OCI-LY1 (cell line): ENCODE results near the gene JAKMIP1.

Source experiments
- H2AFZ ChIP-seq: fragments of 200-600 bp; sonication (generic), shearing (Covaris generic); 2 replicates; pipeline ENCODE4 v1.6.0; 2014; ENCODE audit warnings: antibody characterized with exemption, mild to moderate bottlenecking, low read length
- H3F3A ChIP-seq: fragments of 200-600 bp; sonication (generic), shearing (Covaris generic); 2 replicates; pipeline ENCODE4 v1.6.0; 2014; ENCODE audit warnings: mild to moderate bottlenecking, antibody characterized with exemption, low read length, moderate library complexity; ENCODE audit not compliant: insufficient read depth
- H3K27ac ChIP-seq: fragments of 200-600 bp; sonication (generic); 2 replicates; pipeline ENCODE4 v1.5.1; 2014; ENCODE audit warnings: low read length, mixed run types, mild to moderate bottlenecking, low read depth; ENCODE audit not compliant: poor library complexity, severe bottlenecking
- H3K27me3 ChIP-seq: fragments of 200-600 bp; sonication (generic); 2 replicates; pipeline ENCODE4 v1.6.0; 2014; ENCODE audit warnings: antibody characterized with exemption, mild to moderate bottlenecking, low read length, moderate library complexity; ENCODE audit not compliant: insufficient read depth
- H3K36me3 ChIP-seq: fragments of 200-600 bp; sonication (generic); 2 replicates; pipeline ENCODE4 v1.6.1; 2014; ENCODE audit warnings: mild to moderate bottlenecking, antibody characterized with exemption, low read length, moderate library complexity, mixed read lengths; ENCODE audit not compliant: insufficient read depth
- H3K4me1 ChIP-seq: fragments of 200-600 bp; sonication (generic); 2 replicates; pipeline ENCODE4 v1.5.1; 2014; ENCODE audit warnings: mild to moderate bottlenecking, low read length, moderate library complexity; ENCODE audit not compliant: insufficient read depth, severe bottlenecking
- H3K4me2 ChIP-seq: fragments of 200-600 bp; sonication (generic), shearing (Covaris generic); 2 replicates; pipeline ENCODE4 v1.6.1; 2014; ENCODE audit warnings: low read length
- H3K4me3 ChIP-seq: fragments of 200-600 bp; sonication (generic); 2 replicates; pipeline ENCODE4 v1.5.1; 2014; ENCODE audit warnings: low read length, low read depth, mild to moderate bottlenecking, mixed read lengths; ENCODE audit not compliant: poor library complexity, severe bottlenecking
- H3K79me2 ChIP-seq: fragments of 200-600 bp; shearing (Covaris generic); 2 replicates; pipeline ENCODE4 v1.6.1; 2016; ENCODE audit warnings: mixed run types, low read length, mixed read lengths; ENCODE audit not compliant: insufficient read depth
- H3K9ac ChIP-seq: fragments of 200-600 bp; sonication (generic), shearing (Covaris generic); 2 replicates; pipeline ENCODE4 v1.6.1; 2014; ENCODE audit warnings: mild to moderate bottlenecking, low read length, mixed read lengths
- H3K9me2 ChIP-seq: fragments of 200-600 bp; sonication (generic), shearing (Covaris generic); 2 replicates; pipeline ENCODE4 v1.6.1; 2014; ENCODE audit warnings: low read depth, mild to moderate bottlenecking, low read length, mixed read lengths
- H3K9me3 ChIP-seq: fragments of 200-600 bp; shearing (Covaris generic); 2 replicates; pipeline ENCODE4 v1.6.1; 2014; ENCODE audit warnings: low read length, mixed read lengths
- H4K20me1 ChIP-seq: fragments of 200-600 bp; sonication (generic), shearing (Covaris generic); 2 replicates; pipeline ENCODE4 v1.6.0; 2016; ENCODE audit warnings: mild to moderate bottlenecking, low read length; ENCODE audit not compliant: insufficient read depth
- CTCF ChIP-seq: fragments of 200-600 bp; sonication (generic), shearing (Covaris generic); IDR thresholded peaks from 2 replicates; pipeline ENCODE4 v1.5.1; 2017; ENCODE audit warnings: mild to moderate bottlenecking, antibody characterized with exemption, low read length, moderate library complexity, mixed read lengths
- EZH2 ChIP-seq: fragments of 200-600 bp; sonication (generic), shearing (Covaris generic); IDR thresholded peaks from 2 replicates; pipeline ENCODE4 v1.8.0; 2017; ENCODE audit warnings: borderline replicate concordance, mixed run types, mild to moderate bottlenecking, antibody characterized with exemption, low read length, moderate library complexity, mixed read lengths

The JAKMIP1 gene

DNA sequence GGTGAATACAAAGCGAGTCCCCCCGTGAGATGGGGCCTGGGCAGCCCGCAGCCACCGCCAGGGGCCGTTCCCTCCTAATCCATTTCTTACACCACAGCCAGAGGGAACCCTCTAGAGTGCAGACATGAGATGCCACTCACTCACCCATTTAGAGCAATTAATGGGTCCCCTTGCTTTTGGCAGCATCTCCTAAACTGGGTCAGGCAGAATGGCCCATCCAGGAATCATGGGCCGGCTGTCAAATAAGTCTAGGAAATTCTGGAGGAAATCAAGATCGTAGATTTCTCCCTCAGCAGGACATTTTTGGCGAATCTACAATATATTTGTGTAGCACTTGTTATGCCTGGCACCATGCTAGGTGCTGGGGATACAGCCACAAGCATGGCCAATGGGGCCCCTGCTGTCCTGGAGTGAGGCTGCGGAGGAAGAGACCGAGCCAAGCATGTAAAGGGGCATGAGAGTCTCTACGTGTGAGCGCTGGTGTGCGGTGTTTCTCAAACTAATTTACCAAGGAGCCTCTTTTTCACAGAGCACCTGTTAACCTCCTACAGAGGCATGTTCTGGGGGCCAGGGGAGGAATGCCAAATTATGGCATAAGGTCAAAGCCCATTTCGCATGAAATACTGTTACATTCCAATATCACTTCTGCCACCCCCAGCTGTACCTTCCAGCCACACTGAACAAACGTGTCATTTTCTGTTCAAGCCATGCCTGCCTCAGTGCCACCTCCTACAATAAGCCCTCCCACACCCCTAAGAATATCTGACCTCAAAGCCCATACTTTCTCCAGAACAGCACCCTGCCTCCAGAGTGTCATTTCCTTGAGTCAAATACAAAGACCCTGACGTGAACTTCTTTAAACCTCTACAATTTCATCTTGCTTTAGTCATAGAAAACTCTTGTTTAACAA, 28.1 kb upstream of the JAKMIP1 start:
- Histone ChIP-seq H3K4me3 (no peak overlapping the region), H3K4me1 (no peaks in the 10 kb centered on the region), H3K9me3 (no peaks in the 10 kb centered on the region), H3K36me3 (no peaks in the 10 kb centered on the region), H3F3A (no peaks in the 10 kb centered on the region), H3K79me2 (no peaks in the 10 kb centered on the region), H3K27ac (no peak overlapping the region), H3K9ac (no peak overlapping the region), H3K9me2 (no peaks in the 10 kb centered on the region), H4K20me1 (no peaks in the 10 kb centered on the region), H3K4me2 (no peak overlapping the region), H2AFZ (no peak overlapping the region), H3K27me3 (no peaks in the 10 kb centered on the region)
- no peak for TF ChIP-seq EZH2
- no peak for TF ChIP-seq CTCF

- H3K4me2 ChIP-seq, result no peak overlapping the region
These were observed 27.2 kb upstream of the JAKMIP1 start for GRCh38 chr4:6227412-6228157.

DNA sequence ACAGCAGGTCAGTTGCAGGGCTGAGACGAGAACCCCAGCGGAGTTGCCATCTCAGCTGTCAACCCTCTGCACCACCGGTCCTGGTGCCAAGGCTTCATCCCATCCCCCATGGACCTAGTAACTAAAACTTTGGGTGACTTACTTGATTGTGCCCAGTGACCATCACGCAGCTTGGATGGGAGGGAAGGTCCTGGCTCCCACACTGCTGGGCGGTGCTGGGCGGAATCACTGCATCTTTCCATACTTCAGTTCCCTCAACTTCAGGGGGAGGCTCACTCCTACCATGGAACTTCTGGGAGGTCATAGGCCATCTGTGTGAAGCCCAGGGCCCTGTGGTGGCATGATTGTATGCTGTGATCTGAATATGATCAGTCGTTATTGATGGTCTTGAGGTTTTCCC, 26.2 kb upstream of the JAKMIP1 start:
- Histone ChIP-seq H2AFZ (no peak overlapping the region), H3K27me3 (no peaks in the 10 kb centered on the region)
- no peak for TF ChIP-seq EZH2
- no peak for TF ChIP-seq CTCF

More at GRCh38 chr4:6227412-6228157, 27.2 kb upstream of the JAKMIP1 start:
- H3K27ac ChIP-seq, result no peak overlapping the region
- TF ChIP-seq EZH2 (no peak), CTCF (no peak)
- H4K20me1 ChIP-seq, result no peaks in the 10 kb centered on the region
- H3K4me3 ChIP-seq, result no peak overlapping the region
- no peaks in the 10 kb centered on the region for H3K4me1 ChIP-seq
- no peaks in the 10 kb centered on the region for H3K9me2 ChIP-seq
- no peaks in the 10 kb centered on the region for H3K27me3 ChIP-seq
- no peaks in the 10 kb centered on the region for H3K79me2 ChIP-seq
- no peak overlapping the region for H2AFZ ChIP-seq
- no peaks in the 10 kb centered on the region for H3K9me3 ChIP-seq
- H3F3A ChIP-seq, result no peaks in the 10 kb centered on the region
- H3K9ac ChIP-seq, result no peak overlapping the region
- no peaks in the 10 kb centered on the region for H3K36me3 ChIP-seq

More for the DNA sequence above, 26.2 kb upstream of the JAKMIP1 start:
- Histone ChIP-seq H3K4me1 (no peaks in the 10 kb centered on the region), H3K9me2 (no peaks in the 10 kb centered on the region), H3K4me3 (no peak overlapping the region), H3K27ac (no peak overlapping the region), H3K79me2 (no peaks in the 10 kb centered on the region), H3F3A (no peaks in the 10 kb centered on the region), H3K9ac (no peak overlapping the region), H3K36me3 (no peaks in the 10 kb centered on the region), H4K20me1 (no peaks in the 10 kb centered on the region), H3K4me2 (no peak overlapping the region), H3K9me3 (no peaks in the 10 kb centered on the region)
